H1 (cell line): ENCODE measurements around the gene NKD2. TPM values are rescaled to one million over a fixed set of nuclear protein-coding genes. Genes with fewer than 3 reads are reported as not detected.

Source experiments
- CTCF ChIA-PET: fragments of 300-600 bp; sonication (Branson Sonifier 250); formaldehyde crosslinking; loops from one replicate; lab custom pipeline; 2021; ENCODE audit not compliant: partially characterized antibody; lab: Charles Lee
- POLR2A ChIA-PET: fragments of 300-600 bp; sonication (Branson Sonifier 250); formaldehyde crosslinking; loops from one replicate; lab custom pipeline; 2021; ENCODE audit warnings: inconsistent platforms; ENCODE audit not compliant: partially characterized antibody; lab: Charles Lee
- DNase-seq, 2 experiments: peaks; one replicate each; pipeline versions ENCODE4 v3.0.0 to v3.0.0-alpha.2; 2010 to 2022; ENCODE audit warnings: low spot score in 2 of 2, low read depth in 1 of 2, mixed read lengths in 1 of 2
- FAIRE-seq: peaks from 2 replicates; lab custom pipeline; 2011; peaks lifted over from hg19 to GRCh38; lab: Jason Lieb, UNC
- H2AFZ ChIP-seq: 2 replicates; pipeline ENCODE4 v1.8.1; 2012; ENCODE audit warnings: low read length, inconsistent platforms
- H2AK5ac ChIP-seq: 2 replicates; pipeline ENCODE4 v1.6.1; 2013; ENCODE audit warnings: low read depth, low read length
- H2BK120ac ChIP-seq: replicated peaks from 2 replicates; pipeline ENCODE3; 2013; ENCODE audit warnings: low read depth, low read length, inconsistent platforms
- H2BK12ac ChIP-seq: 2 replicates; pipeline ENCODE4 v1.6.1; 2013; ENCODE audit warnings: low read depth, low read length
- H2BK15ac ChIP-seq: 2 replicates; pipeline ENCODE4 v1.6.1; 2013; ENCODE audit warnings: low read length
- H2BK20ac ChIP-seq: 2 replicates; pipeline ENCODE4 v1.6.1; 2013; ENCODE audit warnings: low read length
- H2BK5ac ChIP-seq: 2 replicates; pipeline ENCODE4 v1.6.1; 2013; ENCODE audit warnings: low read depth, low read length
- H3K14ac ChIP-seq: 2 replicates; pipeline ENCODE4 v1.6.1; 2013; ENCODE audit warnings: inconsistent platforms; ENCODE audit not compliant: insufficient read length
- H3K18ac ChIP-seq: 2 replicates; pipeline ENCODE4 v1.6.1; 2013; ENCODE audit warnings: low read length; ENCODE audit errors: extremely low read depth
- H3K23ac ChIP-seq: 2 replicates; pipeline ENCODE4 v1.6.1; 2013; ENCODE audit warnings: inconsistent platforms; ENCODE audit not compliant: insufficient read length
- H3K23me2 ChIP-seq: 2 replicates; pipeline ENCODE4 v1.6.1; 2013; ENCODE audit warnings: low read depth, low read length
- H3K27ac ChIP-seq: 2 replicates; pipeline ENCODE4 v1.6.1; 2011; ENCODE audit warnings: low read depth, low read length, inconsistent platforms
- H3K27me3 ChIP-seq, 4 experiments: replicated peaks in 1 of 4; 1 replicate in 1 of 4; 2 replicates in 3 of 4; pipeline versions ENCODE4 v1.6.1 to v1.8.1; 2011 to 2013; ENCODE audit warnings: low read length in 3 of 4, mild to moderate bottlenecking in 3 of 4, inconsistent platforms in 2 of 4, mixed read lengths in 2 of 4, moderate library complexity in 1 of 4; ENCODE audit not compliant: control insufficient read depth in 3 of 4, insufficient read depth in 3 of 4; ENCODE audit errors: extremely low read depth in 1 of 4
- H3K36me3 ChIP-seq, 4 experiments: 2 replicates each; pipeline versions ENCODE4 v1.6.1 to v1.8.1; 2011 to 2013; ENCODE audit warnings: mild to moderate bottlenecking in 4 of 4, low read length in 3 of 4, moderate library complexity in 2 of 4, control low read depth in 1 of 4, inconsistent platforms in 1 of 4; ENCODE audit not compliant: insufficient read depth in 4 of 4, control insufficient read depth in 2 of 4
- H3K4ac ChIP-seq: replicated peaks from 2 replicates; pipeline ENCODE3; 2013; ENCODE audit warnings: low read length, low read depth, mixed read lengths, inconsistent platforms; ENCODE audit not compliant: insufficient read length
- H3K4me1 ChIP-seq, 4 experiments: replicated peaks in 1 of 4; 1 replicate in 1 of 4; 2 replicates in 3 of 4; pipeline versions ENCODE4 v1.6.1 to v1.8.1; 2011 to 2013; ENCODE audit warnings: low read length in 3 of 4, inconsistent platforms in 2 of 4, mixed read lengths in 1 of 4; ENCODE audit not compliant: insufficient read depth in 4 of 4, control insufficient read depth in 3 of 4
- H3K4me2 ChIP-seq, 2 experiments: 2 replicates each; pipeline versions ENCODE4 v1.6.1 to v1.8.1; 2011 to 2013; ENCODE audit warnings: low read depth in 2 of 2, low read length in 2 of 2, control low read depth in 1 of 2, inconsistent platforms in 1 of 2, mild to moderate bottlenecking in 1 of 2; ENCODE audit not compliant: insufficient read depth in 1 of 2
- H3K4me3 ChIP-seq, 4 experiments: fragments of 200-600, 300-600 bp in 1 of 4; sonication (generic), shearing (Covaris generic), sonication (Bioruptor Twin) in 1 of 4; 2 replicates each; pipeline versions ENCODE4 v1.5.1 to v1.8.1; 2011 to 2016; ENCODE audit warnings: low read length in 4 of 4, low read depth in 3 of 4, control low read depth in 2 of 4, inconsistent platforms in 2 of 4, mild to moderate bottlenecking in 2 of 4, mixed read lengths in 1 of 4, moderate library complexity in 1 of 4; ENCODE audit not compliant: insufficient read depth in 2 of 4; ENCODE audit errors: extremely low read depth in 1 of 4
- H3K56ac ChIP-seq: replicated peaks from 2 replicates; pipeline ENCODE3; 2013; ENCODE audit warnings: low read depth, mild to moderate bottlenecking, mixed read lengths, low read length, inconsistent platforms; ENCODE audit not compliant: insufficient read length
- H3K79me1 ChIP-seq: 2 replicates; pipeline ENCODE4 v1.6.1; 2013; ENCODE audit warnings: low read depth, low read length, control low read depth
- H3K79me2 ChIP-seq, 2 experiments: 2 replicates each; pipeline versions ENCODE4 v1.6.1 to v1.8.1; 2012 to 2013; ENCODE audit warnings: low read length in 2 of 2, mild to moderate bottlenecking in 2 of 2, inconsistent platforms in 1 of 2; ENCODE audit not compliant: insufficient read depth in 2 of 2, control insufficient read depth in 1 of 2
- H3K9ac ChIP-seq, 4 experiments: replicated peaks in 1 of 4; 1 replicate in 1 of 4; 2 replicates in 3 of 4; pipeline versions ENCODE4 v1.6.1 to v1.8.1; 2011 to 2013; ENCODE audit warnings: low read depth in 3 of 4, low read length in 3 of 4, control low read depth in 2 of 4, mild to moderate bottlenecking in 2 of 4, moderate library complexity in 2 of 4, inconsistent platforms in 1 of 4; ENCODE audit errors: extremely low read depth in 1 of 4
- H3K9me3 ChIP-seq, 2 experiments: 2 replicates each; pipeline versions ENCODE4 v1.6.1 to v1.8.1; 2012 to 2013; ENCODE audit warnings: mild to moderate bottlenecking in 2 of 2, moderate library complexity in 2 of 2, control low read depth in 1 of 2, inconsistent platforms in 1 of 2, low read depth in 1 of 2, low read length in 1 of 2, mixed read lengths in 1 of 2; ENCODE audit not compliant: insufficient read depth in 2 of 2
- H4K20me1 ChIP-seq, 2 experiments: replicated peaks in 1 of 2; 2 replicates each; pipeline versions ENCODE3 to v1.8.1; 2011 to 2013; ENCODE audit warnings: inconsistent platforms in 2 of 2, low read length in 2 of 2, mild to moderate bottlenecking in 1 of 2; ENCODE audit not compliant: insufficient read depth in 2 of 2, control insufficient read depth in 1 of 2
- H4K5ac ChIP-seq: 2 replicates; pipeline ENCODE4 v1.6.1; 2013; ENCODE audit warnings: low read length, low read depth, mixed read lengths, inconsistent platforms; ENCODE audit not compliant: insufficient read length
- H4K8ac ChIP-seq: 2 replicates; pipeline ENCODE4 v1.8.0; 2013; ENCODE audit warnings: mild to moderate bottlenecking, moderate library complexity, low read length, inconsistent platforms; ENCODE audit not compliant: insufficient read depth; ENCODE audit errors: extremely low read depth
- H4K91ac ChIP-seq: replicated peaks from 2 replicates; pipeline ENCODE3; 2013; ENCODE audit warnings: low read length, mixed read lengths, inconsistent platforms; ENCODE audit not compliant: insufficient read length
- CBX8 ChIP-seq: fragments of 300-800, 300-1000 bp; sonication (generic); IDR thresholded peaks from 2 replicates; pipeline ENCODE4 v1.7.1; 2016; ENCODE audit warnings: low read depth, low read length, borderline replicate concordance
- CHD2 ChIP-seq: IDR thresholded peaks from 2 replicates; pipeline ENCODE4 v1.6.1; 2012; ENCODE audit warnings: low read length, improper control_type of control experiment
- RBBP5 ChIP-seq: IDR thresholded peaks from 2 replicates; pipeline ENCODE4 v1.7.1; 2012; ENCODE audit warnings: low read depth, mild to moderate bottlenecking, inconsistent platforms, low read length, moderate library complexity, borderline replicate concordance
- SP2 ChIP-seq: IDR thresholded peaks from 2 replicates; pipeline ENCODE4 v1.6.1; 2012; ENCODE audit warnings: mild to moderate bottlenecking, low read length, inconsistent platforms
- SP4 ChIP-seq: IDR thresholded peaks from 2 replicates; pipeline ENCODE4 v1.6.1; 2012; ENCODE audit warnings: low read length, inconsistent platforms
- TEAD4 ChIP-seq: IDR thresholded peaks from 2 replicates; pipeline ENCODE4 v1.6.1; 2012; ENCODE audit warnings: low read depth, low read length, inconsistent platforms, mixed read lengths
- WGBS, 2 experiments: shearing (Covaris generic) in 1 of 2; methylation state at CpG; one replicate each; pipeline versions ENCODE4 v1.1.6 to v1.1.7; 2013 to 2015; ENCODE audit warnings: low lambda C conversion rate in 2 of 2, mixed read lengths in 2 of 2, inconsistent platforms in 1 of 2, low coverage in 1 of 2, missing lambda C conversion rate in 1 of 2; ENCODE audit not compliant: insufficient replicate concordance in 2 of 2, insufficient coverage in 1 of 2, insufficient read length in 1 of 2; ENCODE audit errors: extremely low coverage in 1 of 2, missing lambda C conversion rate in 1 of 2; 5-methylcytosine and 5-hydroxymethylcytosine counted together
- polyA plus RNA-seq, 7 experiments: library from polyadenylated mRNA; depleted of rRNA in 3 of 7; stranded (reverse) in 5 of 7; unstranded in 2 of 7; fragments of >200 nt in 5 of 7; fragments of 200-250 nt in 2 of 7; gene quantifications; 1 replicate in 5 of 7; 2 replicates in 1 of 7; 4 replicates in 1 of 7; pipeline versions ENCODE4 v1.2.1 to v1.2.3, GENCODE V29; 2011 to 2013; ENCODE audit warnings: missing spikeins in 2 of 7, mixed read lengths in 2 of 7
- total RNA-seq: library from RNA; stranded (reverse); fragmentation: NEBNext Ultra II Directional; extraction: Animal tissue kit (Norgen Biotek cat#: 25700); gene quantifications from 2 replicates; pipeline ENCODE4 v1.2.1, GENCODE V29; 2021

NKD2 gene
- total and polyA plus RNA-seq, 2 of the 8 experiments (the other 6 are each of a cell fraction or from before 2014, with no cell fraction given): 5.5 to 7.9 TPM

DNA sequence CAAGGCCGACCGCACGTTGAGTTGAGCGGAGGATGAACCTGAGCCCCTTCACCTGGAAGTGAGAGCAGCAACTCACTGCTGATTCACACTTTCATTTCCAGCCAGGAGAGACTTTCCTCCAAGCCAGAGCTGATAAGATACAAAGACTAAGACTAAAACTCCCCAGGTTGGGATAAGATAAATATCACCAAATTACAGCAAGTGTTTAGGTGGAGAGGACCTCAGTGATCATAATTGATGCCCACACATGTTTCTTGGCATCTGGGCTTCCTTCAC is 6.4 kb upstream of the NKD2 start:
- CTCF ChIA-PET: interaction anchor here (0.8 to 2.2 kb wide), 3 partner anchors 8 to 82 kb away, joined by 3 to 8 read pairs (median 4); no protein-coding TSS in a partner anchor
- no peak for TF ChIP-seq CBX8
- no peak for TF ChIP-seq SP4
- TF ChIP-seq RBBP5: no peak
- TF ChIP-seq TEAD4: no peak
- no peak for TF ChIP-seq CHD2
- no peak for TF ChIP-seq SP2
- TF ChIP-seq, all 59 proteins: peak for 0
- no peak for FAIRE-seq

More for the DNA sequence above, 6.4 kb upstream of the NKD2 start:
- no peak for DNase-seq
- Histone ChIP-seq H3K4me3 (no peak overlapping the region), H3K18ac (no peak overlapping the region), H4K91ac (no peak overlapping the region), H2BK120ac (no peak overlapping the region), H3K23me2 (peaks cover 2% of the 10 kb centered on the region; the same call in 1 of the 2 replicates), H3K9ac (no peak overlapping the region), H3K79me1 (no peaks in the 10 kb centered on the region), H3K4me1 (peaks cover 0 to 9% (median 3%) of the 10 kb centered on the region in 4 experiments; a peak in 4 of 7 replicates), H3K27ac (no peak overlapping the region), H3K27me3 (peaks cover 13 to 38% (median 37%) of the 10 kb centered on the region in 4 experiments), H2BK20ac (no peak overlapping the region), H2AFZ (no peak overlapping the region), H2BK15ac (no peak overlapping the region), H3K14ac (no peak overlapping the region), H4K20me1 (no peaks in the 10 kb centered on the region), H3K36me3 (no peaks in the 10 kb centered on the region), H3K79me2 (no peaks in the 10 kb centered on the region), H2BK5ac (no peak overlapping the region), H4K5ac (no peak overlapping the region), H2BK12ac (no peak overlapping the region), H3K4ac (no peak overlapping the region), H3K56ac (no peak overlapping the region), H3K4me2 (no peak overlapping the region), H3K9me3 (no peaks in the 10 kb centered on the region), H2AK5ac (no peak overlapping the region), H3K23ac (no peak overlapping the region), H4K8ac (no peak overlapping the region)
- POLR2A ChIA-PET: no interaction called here
- WGBS, 2 experiments: 79% methylated on average over 4 of the region's 4 CpGs; no CpG with 5 or more reads in 1 of the 2 experiments
